Neutrophil (primary cell): ENCODE measurements around the gene SCARF1.

Experiments used
- H3K27ac ChIP-seq: fragments of 200-600 bp; sonication (generic); 2 replicates; pipeline ENCODE4 v1.5.1; 2016; ENCODE audit warnings: mild to moderate bottlenecking, moderate library complexity
- H3K27me3 ChIP-seq: fragments of 200-600 bp; sonication (generic); 2 replicates; pipeline ENCODE4 v1.6.0; 2016; ENCODE audit warnings: mild to moderate bottlenecking
- H3K36me3 ChIP-seq: fragments of 200-600 bp; sonication (generic); 2 replicates; pipeline ENCODE4 v1.5.1; 2017
- H3K4me1 ChIP-seq, 2 experiments: fragments of 200-600 bp in 1 of 2; sonication (generic) in 1 of 2; 1 replicate in 1 of 2; 2 replicates in 1 of 2; pipeline versions ENCODE4 v1.5.1 to v1.6.1; 2013 to 2016; ENCODE audit warnings: low read depth in 1 of 2, low read length in 1 of 2, mild to moderate bottlenecking in 1 of 2, moderate library complexity in 1 of 2; ENCODE audit not compliant: control insufficient read depth in 1 of 2, insufficient read depth in 1 of 2
- H3K4me3 ChIP-seq, 2 experiments: fragments of 200-600 bp in 1 of 2; sonication (generic) in 1 of 2; 1 replicate in 1 of 2; 2 replicates in 1 of 2; pipeline ENCODE4 v1.5.1; 2013 to 2016; ENCODE audit warnings: low read depth in 1 of 2, low read length in 1 of 2, mild to moderate bottlenecking in 1 of 2, moderate library complexity in 1 of 2
- H3K9me3 ChIP-seq: fragments of 200-600 bp; sonication (generic); 2 replicates; pipeline ENCODE4 v1.5.1; 2016
- CTCF ChIP-seq: fragments of 200-600 bp; sonication (generic); IDR thresholded peaks from 2 replicates; pipeline ENCODE4 v1.5.1; 2016; ENCODE audit warnings: antibody characterized with exemption

The SCARF1 gene

DNA sequence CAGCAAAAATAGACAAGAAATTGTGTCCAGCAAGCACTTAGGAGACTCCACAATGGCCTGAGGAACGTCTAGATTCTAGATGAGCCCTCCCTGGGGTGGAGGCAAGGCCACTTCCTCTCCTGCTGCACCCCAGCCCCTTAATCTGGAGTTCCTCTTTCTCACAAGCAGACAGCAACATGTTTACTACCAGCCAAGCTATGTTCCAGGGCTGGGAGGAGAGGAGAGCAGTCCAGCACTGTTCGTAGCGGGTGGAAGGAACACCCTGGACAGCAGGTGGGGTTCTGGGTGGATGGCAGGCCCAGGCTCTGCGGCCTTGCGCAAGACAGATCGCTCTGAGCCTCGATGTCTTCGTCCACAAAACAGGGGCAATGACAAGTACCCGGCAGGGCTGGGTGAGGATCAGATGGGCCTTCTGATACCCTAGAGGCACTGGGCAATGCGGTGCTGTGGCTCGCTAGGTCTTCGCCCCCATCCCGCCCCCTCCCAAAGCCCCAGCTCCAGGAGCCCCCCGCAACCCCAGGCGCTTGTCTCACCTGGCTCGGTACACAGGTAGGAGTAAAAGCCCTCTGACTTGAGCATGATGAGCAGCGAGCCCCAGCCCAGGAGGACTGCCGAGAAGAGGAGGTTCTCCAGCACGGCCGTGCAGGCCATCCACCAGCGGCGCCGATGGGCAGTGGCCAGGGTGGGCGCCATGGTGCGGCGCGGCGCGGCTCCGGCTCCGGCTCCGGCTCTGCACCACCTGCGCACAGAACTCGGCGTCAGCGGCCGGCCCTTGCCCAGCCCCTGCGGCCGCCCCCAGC, 18.1 kb downstream of the SCARF1 start:
- TF ChIP-seq CTCF: peak; percentile 39
- H3K27ac ChIP-seq: peak overlapping the region; percentile 100
- no peaks in the 10 kb centered on the region for H3K9me3 ChIP-seq
- H3K27me3 ChIP-seq: peaks cover 22% of the 10 kb centered on the region
- H3K4me1 ChIP-seq: peaks cover 38 to 48% of the 10 kb centered on the region in 2 experiments
- H3K36me3 ChIP-seq: peaks cover 39% of the 10 kb centered on the region
- peak overlapping the region; percentile 97 to 99 for H3K4me3 ChIP-seq

- H3K4me1 ChIP-seq: peaks cover 35 to 43% of the 10 kb centered on the region in 2 experiments
- peak overlapping the region; percentile 100 for H3K27ac ChIP-seq
- no peak for TF ChIP-seq CTCF
- peaks cover 14% of the 10 kb centered on the region for H3K27me3 ChIP-seq
- H3K4me3 ChIP-seq: peak overlapping the region; percentile 97 to 99
- no peaks in the 10 kb centered on the region for H3K9me3 ChIP-seq
- H3K36me3 ChIP-seq: peaks cover 49% of the 10 kb centered on the region
These were observed 19.2 kb downstream of the SCARF1 start for GRCh38 chr17:1626333-1626732.

GRCh38 chr17:1625581-1625980, 20.0 kb downstream of the SCARF1 start:
- peak overlapping the region; percentile 100 for H3K27ac ChIP-seq

DNA sequence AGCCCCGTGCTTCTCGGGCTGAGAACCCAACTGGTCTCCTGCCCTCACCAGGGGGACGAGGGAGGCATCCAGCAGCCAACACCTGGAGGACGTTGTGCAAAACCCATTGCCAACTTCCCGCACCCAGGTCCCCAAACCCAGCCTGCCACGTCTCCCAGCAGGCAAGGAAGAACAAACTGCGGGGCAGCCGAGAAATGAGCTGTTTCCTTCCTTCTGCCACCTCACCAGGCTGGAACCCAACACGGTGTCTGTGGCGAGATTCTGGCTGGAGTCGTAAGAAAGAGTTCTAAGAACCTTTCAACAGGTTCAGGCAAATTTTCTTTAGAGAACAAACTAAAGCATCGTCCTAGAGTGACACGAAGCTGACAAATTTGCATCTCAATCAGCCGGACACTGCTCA, 20.5 kb downstream of the SCARF1 start:
- Histone ChIP-seq H3K27me3 (peaks cover under 1% of the 10 kb centered on the region), H3K4me3 (peak overlapping the region; percentile 97 to 99), H3K36me3 (peaks cover 62% of the 10 kb centered on the region), H3K4me1 (peaks cover 35 to 38% of the 10 kb centered on the region in 2 experiments), H3K9me3 (no peaks in the 10 kb centered on the region), H3K27ac (peak overlapping the region; percentile 100)
- TF ChIP-seq CTCF: no peak

More at GRCh38 chr17:1625581-1625980, 20.0 kb downstream of the SCARF1 start:
- Histone ChIP-seq H3K36me3 (peaks cover 57% of the 10 kb centered on the region), H3K27me3 (peaks cover 6% of the 10 kb centered on the region), H3K4me1 (peaks cover 35 to 43% of the 10 kb centered on the region in 2 experiments), H3K9me3 (no peaks in the 10 kb centered on the region), H3K4me3 (peak overlapping the region; percentile 97 to 99)
- no peak for TF ChIP-seq CTCF

GRCh38 chr17:1624650-1625049, 20.9 kb downstream of the SCARF1 start:
- no peaks in the 10 kb centered on the region for H3K27me3 ChIP-seq
- H3K9me3 ChIP-seq: no peaks in the 10 kb centered on the region
- peaks cover 66% of the 10 kb centered on the region for H3K36me3 ChIP-seq
- H3K4me1 ChIP-seq: peaks cover 33 to 34% of the 10 kb centered on the region in 2 experiments
- no peak for TF ChIP-seq CTCF
- H3K27ac ChIP-seq: peak overlapping the region; percentile 100
- H3K4me3 ChIP-seq: peak overlapping the region in 1 of 2 experiments; percentile 97
